Colonic mucosa (tissue), 4 donors: ENCODE measurements around the gene SLC9A4. TPM values are rescaled to one million over a fixed set of nuclear protein-coding genes. Genes with fewer than 3 reads are reported as not detected.

Experiments used
- DNase-seq: peaks from one replicate; pipeline ENCODE4 v3.0.0-alpha.2; 2020
- H3K27ac ChIP-seq: fragments of 200-600 bp; one replicate; pipeline ENCODE4 v1.8.0; 2021
- H3K27me3 ChIP-seq: fragments of 200-600 bp; one replicate; pipeline ENCODE4 v1.8.0; 2021
- H3K36me3 ChIP-seq: fragments of 200-600 bp; one replicate; pipeline ENCODE4 v1.8.0; 2021
- H3K4me1 ChIP-seq: fragments of 200-600 bp; one replicate; pipeline ENCODE4 v1.8.0; 2021; ENCODE audit warnings: mild to moderate bottlenecking
- H3K4me3 ChIP-seq: fragments of 200-600 bp; one replicate; pipeline ENCODE4 v1.8.0; 2021
- H3K9ac ChIP-seq, 2 donors: one replicate each; pipeline ENCODE4 v1.7.0; 2013; ENCODE audit warnings: control low read depth in 2 of 2, low read depth in 2 of 2, low read length in 2 of 2
- H3K9me3 ChIP-seq: fragments of 200-600 bp; one replicate; pipeline ENCODE4 v1.8.0; 2021
- intact Hi-C: fragments of 100-400 bp; cut with DNase I; formaldehyde crosslinking; loops from one replicate; pipeline ENCODE4 v1.14.1; 2022
- total RNA-seq, 2 donors: library from RNA; stranded (reverse); fragmentation: NEBNext Ultra II Directional in 1 of 2; extraction: Animal tissue kit (Norgen Biotek cat#: 25700) in 1 of 2; gene quantifications; one replicate each; pipeline ENCODE4 v1.2.1, GENCODE V29; 2021
- TF ChIP-seq, protein P1 (sequence below): fragments of 200-600 bp; IDR thresholded peaks from one replicate; pipeline ENCODE4 v1.8.0; 2022; ENCODE audit warnings: antibody characterized with exemption, mild to moderate bottlenecking
- donor health status: healthy.
- donor health status: DM: no; HTN: no; CAD: no.
- donor health status: DM: no; HTN: no; CAD: no.

The SLC9A4 gene
- total RNA-seq, 2 donors from 2014 or later: 0.15 TPM; not detected in 1

DNA sequence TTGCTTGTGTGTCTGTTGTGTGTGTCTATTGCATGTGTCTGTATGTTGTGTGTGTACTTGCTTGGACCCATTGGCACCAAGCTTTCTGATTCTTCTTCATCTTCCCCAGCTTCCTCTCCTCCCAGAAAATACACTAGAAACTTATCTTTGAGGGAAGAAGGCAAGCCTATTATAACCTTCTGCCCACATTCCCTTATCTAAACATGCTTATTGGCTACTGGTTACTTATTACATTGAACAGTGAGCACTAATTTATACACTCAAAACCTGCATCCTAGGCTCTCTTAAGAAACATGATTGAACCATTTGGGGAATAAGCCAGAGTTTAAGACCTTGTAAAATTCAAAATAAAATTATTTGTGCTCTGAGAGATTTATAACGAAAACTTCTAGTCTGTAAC lies 26.5 kb downstream of the SLC9A4 start:
- Histone ChIP-seq H3K9ac (no peak overlapping the region), H3K4me3 (no peak overlapping the region), H3K36me3 (no peaks in the 10 kb centered on the region), H3K9me3 (no peaks in the 10 kb centered on the region), H3K27me3 (no peaks in the 10 kb centered on the region), H3K4me1 (no peaks in the 10 kb centered on the region), H3K27ac (no peak overlapping the region)
- DNase-seq: no peak
- intact Hi-C loops: no loop called here
- TF ChIP-seq, protein P1, sequence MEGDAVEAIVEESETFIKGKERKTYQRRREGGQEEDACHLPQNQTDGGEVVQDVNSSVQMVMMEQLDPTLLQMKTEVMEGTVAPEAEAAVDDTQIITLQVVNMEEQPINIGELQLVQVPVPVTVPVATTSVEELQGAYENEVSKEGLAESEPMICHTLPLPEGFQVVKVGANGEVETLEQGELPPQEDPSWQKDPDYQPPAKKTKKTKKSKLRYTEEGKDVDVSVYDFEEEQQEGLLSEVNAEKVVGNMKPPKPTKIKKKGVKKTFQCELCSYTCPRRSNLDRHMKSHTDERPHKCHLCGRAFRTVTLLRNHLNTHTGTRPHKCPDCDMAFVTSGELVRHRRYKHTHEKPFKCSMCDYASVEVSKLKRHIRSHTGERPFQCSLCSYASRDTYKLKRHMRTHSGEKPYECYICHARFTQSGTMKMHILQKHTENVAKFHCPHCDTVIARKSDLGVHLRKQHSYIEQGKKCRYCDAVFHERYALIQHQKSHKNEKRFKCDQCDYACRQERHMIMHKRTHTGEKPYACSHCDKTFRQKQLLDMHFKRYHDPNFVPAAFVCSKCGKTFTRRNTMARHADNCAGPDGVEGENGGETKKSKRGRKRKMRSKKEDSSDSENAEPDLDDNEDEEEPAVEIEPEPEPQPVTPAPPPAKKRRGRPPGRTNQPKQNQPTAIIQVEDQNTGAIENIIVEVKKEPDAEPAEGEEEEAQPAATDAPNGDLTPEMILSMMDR: no peak

DNA sequence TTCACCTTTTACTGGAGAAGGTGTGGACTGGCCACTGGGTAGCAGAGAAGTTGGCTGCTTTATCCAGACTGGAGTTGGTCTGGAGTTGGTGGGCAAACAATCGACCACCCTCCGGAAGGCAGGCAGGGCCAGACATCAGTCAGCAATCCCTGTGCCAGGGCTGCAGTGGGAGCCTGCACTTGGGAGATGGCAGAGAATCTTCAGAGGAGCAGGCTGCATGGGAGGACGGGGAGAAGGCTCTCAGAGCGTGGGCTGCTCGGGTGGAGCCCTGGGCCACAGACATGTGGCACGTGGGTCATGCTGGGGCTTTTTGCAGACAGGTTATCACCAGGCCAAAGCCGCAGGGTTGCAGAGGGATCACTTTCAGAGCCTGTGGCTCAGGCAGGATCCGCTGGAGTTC lies 29.6 kb downstream of the SLC9A4 start:
- H3K27me3 ChIP-seq: no peaks in the 10 kb centered on the region

DNA sequence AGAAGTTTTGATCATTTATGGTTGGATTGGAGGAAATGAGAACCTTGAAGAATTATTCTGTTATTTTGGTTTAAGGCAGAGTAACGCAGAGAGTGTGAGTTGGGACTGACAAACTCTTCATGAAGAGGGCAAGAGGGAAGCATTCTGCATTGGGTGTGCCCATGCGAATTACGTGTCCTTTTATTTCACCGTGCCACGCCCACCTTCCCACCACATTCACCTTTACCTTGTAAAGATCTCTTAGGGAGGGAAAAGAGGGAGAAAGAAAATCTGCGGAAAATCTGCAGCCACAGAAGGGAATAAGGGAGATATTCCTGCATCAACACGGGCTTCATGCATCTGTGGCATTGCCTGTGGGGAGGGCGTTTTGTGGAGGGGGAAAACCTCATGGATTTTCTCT lies 31.8 kb downstream of the SLC9A4 start:
- no peak overlapping the region for H3K4me3 ChIP-seq
- no peaks in the 10 kb centered on the region for H3K36me3 ChIP-seq
- H3K4me1 ChIP-seq: no peaks in the 10 kb centered on the region
- TF ChIP-seq, protein P1: no peak
- peak; percentile 78 for DNase-seq
- no peak overlapping the region for H3K9ac ChIP-seq
- no peaks in the 10 kb centered on the region for H3K9me3 ChIP-seq
- intact Hi-C loops: no loop called here
- no peaks in the 10 kb centered on the region for H3K27me3 ChIP-seq
- no peak overlapping the region for H3K27ac ChIP-seq

More for the DNA sequence above, 29.6 kb downstream of the SLC9A4 start:
- Histone ChIP-seq H3K4me3 (no peak overlapping the region), H3K9me3 (no peaks in the 10 kb centered on the region), H3K36me3 (no peaks in the 10 kb centered on the region), H3K9ac (no peak overlapping the region), H3K4me1 (no peaks in the 10 kb centered on the region), H3K27ac (no peak overlapping the region)
- intact Hi-C loops: no loop called here
- DNase-seq: no peak
- TF ChIP-seq, protein P1: no peak

DNA sequence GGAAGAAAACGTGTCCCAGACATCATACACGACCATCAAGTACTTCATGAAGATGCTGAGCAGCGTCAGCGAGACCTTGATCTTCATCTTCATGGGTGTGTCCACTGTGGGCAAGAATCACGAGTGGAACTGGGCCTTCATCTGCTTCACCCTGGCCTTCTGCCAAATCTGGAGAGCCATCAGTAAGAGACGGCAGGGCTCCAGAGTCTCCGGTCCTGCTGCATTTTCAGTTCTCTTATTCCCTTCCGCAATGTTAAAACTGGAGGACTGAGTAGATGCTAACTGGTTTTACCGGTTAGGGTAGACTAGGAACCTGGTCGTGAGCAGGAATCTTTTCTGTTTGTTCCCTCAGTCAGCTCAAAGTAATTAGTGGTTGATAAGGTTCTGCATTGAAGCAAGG lies 32.3 kb downstream of the SLC9A4 start:
- H3K27ac ChIP-seq: no peak overlapping the region
- DNase-seq: peak; percentile 73
- H3K4me1 ChIP-seq: no peaks in the 10 kb centered on the region
- TF ChIP-seq, protein P1: no peak
- H3K4me3 ChIP-seq: no peak overlapping the region
- H3K9me3 ChIP-seq: no peaks in the 10 kb centered on the region
- H3K27me3 ChIP-seq: no peaks in the 10 kb centered on the region
- H3K9ac ChIP-seq: no peak overlapping the region
- intact Hi-C loops: no loop called here
- H3K36me3 ChIP-seq: no peaks in the 10 kb centered on the region

DNA sequence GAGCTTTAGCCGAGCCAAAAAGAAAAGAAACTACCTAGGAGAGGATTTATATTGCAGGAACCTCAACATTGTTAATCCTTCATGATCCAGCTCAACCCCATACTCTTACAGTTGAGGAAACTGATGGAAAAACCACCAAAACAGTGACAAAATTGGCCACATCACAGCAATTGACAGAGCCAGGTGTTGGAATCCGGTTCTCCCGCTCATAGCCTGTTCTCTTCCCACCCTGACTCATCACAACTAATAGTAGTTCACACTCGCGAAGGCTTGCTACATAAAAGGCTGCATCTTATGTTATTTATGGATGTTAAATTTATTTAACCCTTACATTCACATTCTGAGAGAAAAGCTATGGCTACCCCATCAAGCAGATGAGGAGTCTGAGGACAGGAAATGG lies 33.7 kb downstream of the SLC9A4 start:
- Histone ChIP-seq H3K9ac (no peak overlapping the region), H3K4me1 (no peaks in the 10 kb centered on the region), H3K36me3 (no peaks in the 10 kb centered on the region), H3K27me3 (no peaks in the 10 kb centered on the region), H3K4me3 (no peak overlapping the region), H3K9me3 (no peaks in the 10 kb centered on the region), H3K27ac (no peak overlapping the region)
- intact Hi-C loops: no loop called here
- TF ChIP-seq, protein P1: no peak
- no peak for DNase-seq

DNA sequence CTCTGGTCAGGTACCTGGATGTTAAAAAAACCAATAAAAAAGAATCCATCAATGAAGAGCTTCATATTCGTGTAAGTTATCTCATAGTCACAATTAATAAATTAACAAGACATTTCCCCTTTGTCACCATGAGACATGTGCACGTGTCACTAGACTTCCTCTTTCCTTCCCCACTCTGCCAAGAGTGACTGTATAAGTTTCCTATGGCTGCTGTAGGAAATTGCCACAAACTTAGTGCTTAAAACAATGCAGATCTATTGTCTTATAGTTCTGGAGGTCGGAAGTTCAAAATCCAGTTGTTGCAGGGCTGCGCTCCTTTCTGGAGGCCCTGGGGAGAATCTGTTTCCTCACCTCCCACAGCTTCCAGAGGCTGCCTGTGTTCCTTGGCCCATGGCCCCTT lies 35.8 kb downstream of the SLC9A4 start:
- no peaks in the 10 kb centered on the region for H3K36me3 ChIP-seq
- no peaks in the 10 kb centered on the region for H3K4me1 ChIP-seq
- H3K9me3 ChIP-seq: no peaks in the 10 kb centered on the region
- no peak overlapping the region for H3K4me3 ChIP-seq
- no peak for DNase-seq
- no peak overlapping the region for H3K9ac ChIP-seq
- TF ChIP-seq, protein P1: no peak
- no peaks in the 10 kb centered on the region for H3K27me3 ChIP-seq
- intact Hi-C loops: no loop called here
- no peak overlapping the region for H3K27ac ChIP-seq
